Smooth muscle cell (in vitro differentiated cells): ENCODE results near the gene FRMD4A. TPM values are rescaled to one million over a fixed set of nuclear protein-coding genes. Genes with fewer than 3 reads are reported as not detected.

Experiments
- DNase-seq: peaks from one replicate; lab custom pipeline; 2025; ENCODE audit not compliant: unreplicated experiment; lab: John Stamatoyannopoulos, UW
- H2AFZ ChIP-seq: fragments of 200-600 bp; sonication (generic); 2 replicates; pipeline ENCODE4 v1.6.0; 2016; ENCODE audit warnings: antibody characterized with exemption, low read depth, mild to moderate bottlenecking
- H3F3A ChIP-seq: fragments of 200-600 bp; sonication (generic); 2 replicates; pipeline ENCODE4 v1.6.0; 2017; ENCODE audit warnings: antibody characterized with exemption, low read depth
- H3K27ac ChIP-seq: fragments of 200-600 bp; sonication (generic); 2 replicates; pipeline ENCODE4 v1.5.1; 2016; ENCODE audit warnings: low read depth, mild to moderate bottlenecking
- H3K27me3 ChIP-seq: fragments of 200-600 bp; sonication (generic); 2 replicates; pipeline ENCODE4 v1.6.1; 2016; ENCODE audit warnings: low read depth, mild to moderate bottlenecking
- H3K36me3 ChIP-seq: fragments of 200-600 bp; sonication (generic); 2 replicates; pipeline ENCODE4 v1.5.1; 2016; ENCODE audit warnings: low read depth
- H3K4me1 ChIP-seq: fragments of 200-600 bp; sonication (generic); 2 replicates; pipeline ENCODE4 v1.5.1; 2016; ENCODE audit warnings: low read depth
- H3K4me2 ChIP-seq: fragments of 200-600 bp; sonication (generic); 2 replicates; pipeline ENCODE4 v1.6.0; 2016; ENCODE audit warnings: mild to moderate bottlenecking
- H3K4me3 ChIP-seq: fragments of 200-600 bp; sonication (generic); 2 replicates; pipeline ENCODE4 v1.5.1; 2016; ENCODE audit warnings: mild to moderate bottlenecking
- H3K79me2 ChIP-seq: fragments of 200-600 bp; sonication (generic); 2 replicates; pipeline ENCODE4 v1.6.0; 2016; ENCODE audit warnings: low read depth, mild to moderate bottlenecking
- H3K9ac ChIP-seq: fragments of 200-600 bp; sonication (generic); 2 replicates; pipeline ENCODE4 v1.6.0; 2016; ENCODE audit warnings: low read depth
- H3K9me3 ChIP-seq: fragments of 200-600 bp; sonication (generic); replicated peaks from 2 replicates; pipeline ENCODE4 v1.5.1; 2016; ENCODE audit warnings: low read depth
- H4K20me1 ChIP-seq: fragments of 200-600 bp; sonication (generic); 2 replicates; pipeline ENCODE4 v1.6.0; 2016; ENCODE audit warnings: low read depth
- WGBS: methylation state at CpG from one replicate; pipeline ENCODE4 v1.1.7; 2016; ENCODE audit warnings: low lambda C conversion rate; 5-methylcytosine and 5-hydroxymethylcytosine counted together
- polyA plus RNA-seq: library from polyadenylated mRNA; unstranded; fragments of >200 nt; fragmentation: Nextera tagmentation; extraction: Ambion mirVana; gene quantifications from 2 replicates; pipeline ENCODE4 v1.2.1, GENCODE V29; 2016
- total RNA-seq: library from RNA; depleted of rRNA; stranded (reverse); fragments of >200 nt; gene quantifications from 2 replicates; pipeline ENCODE4 v1.2.3, GENCODE V29; 2014
- TF ChIP-seq, protein P1 (sequence below): fragments of 200-600 bp; sonication (generic); IDR thresholded peaks from 2 replicates; pipeline ENCODE4 v1.5.1; 2017; ENCODE audit warnings: borderline replicate concordance, mild to moderate bottlenecking, antibody characterized with exemption; ENCODE audit not compliant: insufficient read depth, poor library complexity, severe bottlenecking

FRMD4A gene
- total and polyA plus RNA-seq, 2 experiments from 2014 or later, result 3.0 to 5.4 TPM

DNA sequence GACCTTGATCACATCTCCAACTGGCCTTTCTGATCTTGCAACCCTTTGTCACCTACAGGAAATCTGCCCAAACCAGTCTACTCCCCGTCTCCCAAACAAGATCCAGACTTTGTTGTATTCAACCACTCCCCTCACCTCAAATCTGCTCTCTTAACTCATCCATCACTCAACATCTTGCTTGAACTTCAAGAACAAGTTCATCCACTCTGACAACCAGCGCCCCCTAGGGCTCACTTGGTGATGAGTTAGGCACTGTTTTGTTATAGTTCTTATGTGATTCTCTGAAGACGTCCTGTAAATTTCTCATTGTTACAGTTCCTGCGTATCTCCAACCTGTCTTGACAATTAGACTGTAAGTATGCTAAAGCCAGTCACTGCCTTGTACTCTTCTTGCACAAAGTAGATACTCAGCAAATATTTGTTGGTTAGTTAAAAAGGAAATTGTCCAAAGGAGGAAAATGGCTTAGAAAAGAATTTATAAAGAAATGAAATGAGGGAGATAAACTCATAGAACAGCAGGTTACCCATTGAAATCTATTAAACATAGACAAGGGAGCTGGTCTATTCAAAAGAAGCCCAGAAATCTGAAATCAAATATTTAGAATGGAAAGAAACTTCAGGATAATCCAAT, 5.3 kb downstream of the FRMD4A start:
- 53% methylated on average over 4 of the region's 4 CpGs for WGBS
- Histone ChIP-seq H4K20me1 (no peaks in the 10 kb centered on the region), H3K27me3 (no peaks in the 10 kb centered on the region), H3K9ac (no peak overlapping the region), H3F3A (no peaks in the 10 kb centered on the region), H3K9me3 (no peaks in the 10 kb centered on the region), H3K36me3 (no peaks in the 10 kb centered on the region), H3K79me2 (no peaks in the 10 kb centered on the region), H3K27ac (no peak overlapping the region), H3K4me2 (no peak overlapping the region), H2AFZ (no peak overlapping the region), H3K4me1 (no peaks in the 10 kb centered on the region), H3K4me3 (no peak overlapping the region)
- TF ChIP-seq, protein P1, sequence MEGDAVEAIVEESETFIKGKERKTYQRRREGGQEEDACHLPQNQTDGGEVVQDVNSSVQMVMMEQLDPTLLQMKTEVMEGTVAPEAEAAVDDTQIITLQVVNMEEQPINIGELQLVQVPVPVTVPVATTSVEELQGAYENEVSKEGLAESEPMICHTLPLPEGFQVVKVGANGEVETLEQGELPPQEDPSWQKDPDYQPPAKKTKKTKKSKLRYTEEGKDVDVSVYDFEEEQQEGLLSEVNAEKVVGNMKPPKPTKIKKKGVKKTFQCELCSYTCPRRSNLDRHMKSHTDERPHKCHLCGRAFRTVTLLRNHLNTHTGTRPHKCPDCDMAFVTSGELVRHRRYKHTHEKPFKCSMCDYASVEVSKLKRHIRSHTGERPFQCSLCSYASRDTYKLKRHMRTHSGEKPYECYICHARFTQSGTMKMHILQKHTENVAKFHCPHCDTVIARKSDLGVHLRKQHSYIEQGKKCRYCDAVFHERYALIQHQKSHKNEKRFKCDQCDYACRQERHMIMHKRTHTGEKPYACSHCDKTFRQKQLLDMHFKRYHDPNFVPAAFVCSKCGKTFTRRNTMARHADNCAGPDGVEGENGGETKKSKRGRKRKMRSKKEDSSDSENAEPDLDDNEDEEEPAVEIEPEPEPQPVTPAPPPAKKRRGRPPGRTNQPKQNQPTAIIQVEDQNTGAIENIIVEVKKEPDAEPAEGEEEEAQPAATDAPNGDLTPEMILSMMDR, result peak; percentile 32
- DNase-seq, result no peak

DNA sequence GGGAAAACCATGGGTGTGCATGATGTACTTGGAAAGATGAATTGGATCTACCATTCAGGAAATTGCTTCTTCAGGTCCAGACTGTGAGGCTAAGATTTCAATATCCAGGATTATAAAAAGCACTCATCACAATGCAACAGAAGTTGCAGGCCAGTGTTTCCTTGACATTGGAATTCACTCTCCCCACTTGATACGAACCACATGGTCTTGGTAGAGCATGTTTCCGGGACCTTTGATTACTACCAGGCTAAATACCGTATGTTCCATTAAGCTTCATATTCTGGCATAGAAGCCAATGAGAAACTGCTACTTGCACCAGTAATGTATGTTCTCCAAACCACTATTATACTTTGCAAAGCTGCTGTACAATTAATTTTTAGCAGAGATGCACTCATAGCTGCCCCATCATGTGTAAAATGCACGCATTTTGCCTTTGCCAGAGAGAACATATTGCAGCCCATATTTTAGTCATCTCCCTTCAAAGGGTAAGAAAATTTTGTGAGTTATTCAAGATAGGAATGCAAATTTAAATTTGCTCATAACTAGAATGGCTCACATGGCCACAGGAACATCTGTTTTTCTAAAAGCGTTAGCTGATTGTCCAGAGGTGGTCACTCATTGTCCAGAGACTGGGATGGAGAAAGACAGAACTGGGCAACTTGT, 8.1 kb downstream of the FRMD4A start:
- no peaks in the 10 kb centered on the region for H3K9me3 ChIP-seq
- no peak for DNase-seq
- H4K20me1 ChIP-seq, result no peaks in the 10 kb centered on the region
- H2AFZ ChIP-seq, result no peak overlapping the region
- H3K9ac ChIP-seq, result no peak overlapping the region
- WGBS, result 83% methylated on average over 5 of the region's 5 CpGs
- no peak overlapping the region for H3K27ac ChIP-seq
- H3K36me3 ChIP-seq, result no peaks in the 10 kb centered on the region
- no peak overlapping the region for H3K4me3 ChIP-seq
- no peak overlapping the region for H3K4me2 ChIP-seq
- no peaks in the 10 kb centered on the region for H3K27me3 ChIP-seq
- H3F3A ChIP-seq, result no peaks in the 10 kb centered on the region
- no peaks in the 10 kb centered on the region for H3K79me2 ChIP-seq
- no peaks in the 10 kb centered on the region for H3K4me1 ChIP-seq
- TF ChIP-seq, protein P1, result no peak

DNA sequence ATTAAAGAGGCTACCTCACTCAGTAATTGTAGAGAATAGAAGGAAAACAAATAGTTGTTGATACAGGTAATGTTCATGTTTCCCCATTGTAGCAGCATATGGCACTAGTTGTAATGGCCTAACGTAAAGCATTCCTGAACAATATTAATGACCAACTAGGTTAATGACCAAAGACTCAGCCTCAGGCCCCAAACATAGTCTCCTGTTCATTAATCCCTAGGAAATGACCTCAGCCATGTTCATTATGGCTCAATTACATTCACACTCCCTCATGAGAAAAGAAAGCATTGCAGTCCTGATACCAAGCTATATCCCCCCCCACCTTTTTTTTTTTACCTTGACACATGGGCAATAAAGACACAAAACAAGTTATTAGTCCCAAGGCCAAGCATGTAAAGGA, 12.7 kb downstream of the FRMD4A start:
- H3K36me3 ChIP-seq, result no peaks in the 10 kb centered on the region
- H3K27ac ChIP-seq, result no peak overlapping the region
- H3K4me1 ChIP-seq, result no peaks in the 10 kb centered on the region
- WGBS, result 75% methylated on average over 1 of the region's 1 CpG
- H3K79me2 ChIP-seq, result no peaks in the 10 kb centered on the region
- H4K20me1 ChIP-seq, result no peaks in the 10 kb centered on the region
- no peaks in the 10 kb centered on the region for H3K27me3 ChIP-seq
- no peak overlapping the region for H3K9ac ChIP-seq
- H2AFZ ChIP-seq, result no peak overlapping the region
- no peak overlapping the region for H3K4me2 ChIP-seq
- H3K4me3 ChIP-seq, result no peak overlapping the region
- H3K9me3 ChIP-seq, result no peaks in the 10 kb centered on the region
- DNase-seq, result no peak
- TF ChIP-seq, protein P1, result no peak
- no peaks in the 10 kb centered on the region for H3F3A ChIP-seq

DNA sequence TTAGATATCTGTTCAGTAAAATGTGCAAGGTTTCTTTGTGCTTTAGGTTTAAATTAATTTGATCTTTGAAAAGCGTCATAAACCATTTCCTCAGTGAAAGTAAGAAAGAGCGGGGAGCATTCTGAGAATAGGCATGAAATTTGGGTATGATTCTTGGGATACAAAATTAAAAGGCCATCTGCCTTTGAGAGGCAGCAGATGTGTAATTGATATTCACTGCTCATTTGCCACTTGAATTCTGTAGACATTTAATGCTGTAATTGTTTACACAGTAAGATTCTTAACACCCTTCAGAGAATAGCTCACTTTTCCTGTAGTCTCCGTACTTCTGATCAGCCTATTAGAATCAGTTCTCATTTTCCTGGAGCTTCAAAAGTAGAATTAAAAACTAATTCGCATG, 18.7 kb downstream of the FRMD4A start:
- H3K27me3 ChIP-seq, result peaks cover 4% of the 10 kb centered on the region
- WGBS, result 92% methylated on average over 4 of the region's 4 CpGs
- H3K9me3 ChIP-seq, result no peaks in the 10 kb centered on the region

More for the DNA sequence above, 18.7 kb downstream of the FRMD4A start:
- Histone ChIP-seq H3K4me3 (no peak overlapping the region), H3K4me1 (no peaks in the 10 kb centered on the region), H3F3A (no peaks in the 10 kb centered on the region), H3K36me3 (no peaks in the 10 kb centered on the region), H3K27ac (no peak overlapping the region), H2AFZ (no peak overlapping the region), H3K4me2 (no peak overlapping the region), H3K9ac (no peak overlapping the region), H3K79me2 (no peaks in the 10 kb centered on the region), H4K20me1 (no peaks in the 10 kb centered on the region)
- TF ChIP-seq, protein P1, result no peak
- no peak for DNase-seq
